ENCODE results near the gene CTNNA3. TPM values are rescaled to one million over a fixed set of nuclear protein-coding genes. Genes with fewer than 3 reads are reported as not detected.

CTNNA3 gene
- total RNA-seq, 1 donor: not detected

- Histone ChIP-seq H2AFZ (ENCODE audit: low read length) (no peak overlapping the region), H3K4me3 (ENCODE audit: insufficient read depth, low read length) (no peak overlapping the region), H3K9me3 (ENCODE audit: low read depth, low read length) (peaks cover 2% of the 10 kb centered on the region), H3K79me2 (ENCODE audit: insufficient read depth, low read length) (no peaks in the 10 kb centered on the region), H4K20me1 (ENCODE audit: insufficient read depth, low read length) (no peaks in the 10 kb centered on the region), H3K4me1 (ENCODE audit: insufficient read depth, low read length) (no peaks in the 10 kb centered on the region), H3K4me2 (ENCODE audit: insufficient read depth, low read length) (no peak overlapping the region), H3K27ac (ENCODE audit: low read depth, low read length) (no peak overlapping the region), H3K27me3 (ENCODE audit: insufficient read depth, low read length) (no peaks in the 10 kb centered on the region), H3K36me3 (ENCODE audit: insufficient read depth, low read length) (no peaks in the 10 kb centered on the region)
- no peak for DNase-seq (ENCODE audit: insufficient read length, low spot score, missing footprints)
- TF ChIP-seq, protein P1, sequence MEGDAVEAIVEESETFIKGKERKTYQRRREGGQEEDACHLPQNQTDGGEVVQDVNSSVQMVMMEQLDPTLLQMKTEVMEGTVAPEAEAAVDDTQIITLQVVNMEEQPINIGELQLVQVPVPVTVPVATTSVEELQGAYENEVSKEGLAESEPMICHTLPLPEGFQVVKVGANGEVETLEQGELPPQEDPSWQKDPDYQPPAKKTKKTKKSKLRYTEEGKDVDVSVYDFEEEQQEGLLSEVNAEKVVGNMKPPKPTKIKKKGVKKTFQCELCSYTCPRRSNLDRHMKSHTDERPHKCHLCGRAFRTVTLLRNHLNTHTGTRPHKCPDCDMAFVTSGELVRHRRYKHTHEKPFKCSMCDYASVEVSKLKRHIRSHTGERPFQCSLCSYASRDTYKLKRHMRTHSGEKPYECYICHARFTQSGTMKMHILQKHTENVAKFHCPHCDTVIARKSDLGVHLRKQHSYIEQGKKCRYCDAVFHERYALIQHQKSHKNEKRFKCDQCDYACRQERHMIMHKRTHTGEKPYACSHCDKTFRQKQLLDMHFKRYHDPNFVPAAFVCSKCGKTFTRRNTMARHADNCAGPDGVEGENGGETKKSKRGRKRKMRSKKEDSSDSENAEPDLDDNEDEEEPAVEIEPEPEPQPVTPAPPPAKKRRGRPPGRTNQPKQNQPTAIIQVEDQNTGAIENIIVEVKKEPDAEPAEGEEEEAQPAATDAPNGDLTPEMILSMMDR (IDR thresholded peaks at IDR 0.05; ENCODE audit: extremely low read depth, low read depth, low read length): no peak
These were observed 309.7 kb downstream of the CTNNA3 start for GRCh38 chr10:67386260-67386659.

GRCh38 chr10:67385566-67385965, 310.4 kb downstream of the CTNNA3 start:
- Histone ChIP-seq H3K36me3 (ENCODE audit: insufficient read depth, low read length) (no peaks in the 10 kb centered on the region), H4K20me1 (ENCODE audit: insufficient read depth, low read length) (no peaks in the 10 kb centered on the region), H3K79me2 (ENCODE audit: insufficient read depth, low read length) (no peaks in the 10 kb centered on the region), H3K27ac (ENCODE audit: low read depth, low read length) (no peak overlapping the region), H2AFZ (ENCODE audit: low read length) (no peak overlapping the region), H3K4me2 (ENCODE audit: insufficient read depth, low read length) (no peak overlapping the region), H3K4me3 (ENCODE audit: insufficient read depth, low read length) (no peak overlapping the region), H3K27me3 (ENCODE audit: insufficient read depth, low read length) (no peaks in the 10 kb centered on the region), H3K9me3 (ENCODE audit: low read depth, low read length) (peaks cover 2% of the 10 kb centered on the region), H3K4me1 (ENCODE audit: insufficient read depth, low read length) (no peaks in the 10 kb centered on the region)
- DNase-seq (ENCODE audit: insufficient read length, low spot score, missing footprints): no peak
- TF ChIP-seq, protein P1 (IDR thresholded peaks at IDR 0.05; ENCODE audit: extremely low read depth, low read depth, low read length): no peak

- H3K9me3 ChIP-seq (ENCODE audit: low read depth, low read length): peaks cover 2% of the 10 kb centered on the region
- no peaks in the 10 kb centered on the region for H3K27me3 ChIP-seq (ENCODE audit: insufficient read depth, low read length)
- DNase-seq (ENCODE audit: insufficient read length, low spot score, missing footprints): no peak
- no peaks in the 10 kb centered on the region for H4K20me1 ChIP-seq (ENCODE audit: insufficient read depth, low read length)
- H3K79me2 ChIP-seq (ENCODE audit: insufficient read depth, low read length): no peaks in the 10 kb centered on the region
- H3K4me2 ChIP-seq (ENCODE audit: insufficient read depth, low read length): no peak overlapping the region
- no peak overlapping the region for H3K4me3 ChIP-seq (ENCODE audit: insufficient read depth, low read length)
- no peak overlapping the region for H2AFZ ChIP-seq (ENCODE audit: low read length)
- no peaks in the 10 kb centered on the region for H3K36me3 ChIP-seq (ENCODE audit: insufficient read depth, low read length)
- H3K4me1 ChIP-seq (ENCODE audit: insufficient read depth, low read length): no peaks in the 10 kb centered on the region
- TF ChIP-seq, protein P1 (IDR thresholded peaks at IDR 0.05; ENCODE audit: extremely low read depth, low read depth, low read length): no peak
- H3K27ac ChIP-seq (ENCODE audit: low read depth, low read length): no peak overlapping the region
These were observed 310.9 kb downstream of the CTNNA3 start for GRCh38 chr10:67385089-67385488.

GRCh38 chr10:67331121-67331910, 364.7 kb downstream of the CTNNA3 start:
- Histone ChIP-seq H3K4me1 (ENCODE audit: insufficient read depth, low read length) (no peaks in the 10 kb centered on the region), H2AFZ (ENCODE audit: low read length) (no peak overlapping the region), H3K4me3 (ENCODE audit: insufficient read depth, low read length) (no peak overlapping the region), H3K4me2 (ENCODE audit: insufficient read depth, low read length) (no peak overlapping the region), H3K27ac (ENCODE audit: low read depth, low read length) (no peak overlapping the region), H3K36me3 (ENCODE audit: insufficient read depth, low read length) (no peaks in the 10 kb centered on the region), H3K79me2 (ENCODE audit: insufficient read depth, low read length) (no peaks in the 10 kb centered on the region), H3K9me3 (ENCODE audit: low read depth, low read length) (no peaks in the 10 kb centered on the region), H3K27me3 (ENCODE audit: insufficient read depth, low read length) (no peaks in the 10 kb centered on the region), H4K20me1 (ENCODE audit: insufficient read depth, low read length) (no peaks in the 10 kb centered on the region)
- DNase-seq (ENCODE audit: insufficient read length, low spot score, missing footprints): no peak
- TF ChIP-seq, protein P1 (IDR thresholded peaks at IDR 0.05; ENCODE audit: extremely low read depth, low read depth, low read length): no peak

All from osteoblast (primary cell).